ENCODE results near the gene CASP1.

CASP1 gene

DNA sequence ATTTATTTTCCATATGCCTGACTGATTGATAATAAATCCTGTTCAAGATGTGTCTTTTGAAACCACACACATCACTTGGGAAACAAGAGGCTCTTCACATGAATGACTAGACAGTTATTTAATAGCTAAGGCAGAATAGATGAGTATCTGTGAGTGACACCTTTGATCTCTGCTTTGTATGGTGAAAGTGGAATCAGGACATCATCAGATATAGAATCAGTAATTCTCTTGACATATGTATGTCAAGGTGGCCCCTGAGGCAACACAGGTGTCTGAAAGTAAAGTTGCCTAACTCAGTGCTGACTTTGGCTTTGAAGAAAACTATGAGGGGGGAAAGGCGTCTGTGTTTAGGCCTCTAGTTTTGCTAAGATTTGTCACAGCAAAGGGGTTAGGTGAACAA is 55.1 kb downstream of the CASP1 start:
- Mint-ChIP-seq H3K36me3 (ENCODE audit: low read depth) (no peaks in the 10 kb centered on the region), H3K4me3 (no peak overlapping the region), H3K4me1 (ENCODE audit: low read depth) (no peaks in the 10 kb centered on the region), H3K27ac (no peak overlapping the region), H3K27me3 (no peaks in the 10 kb centered on the region), H3K9me3 (peaks cover 4% of the 10 kb centered on the region)

Data from stimulated activated naive CD8-positive, alpha-beta T cell treated with anti-CD3 and anti-CD28 coated beads, Interleukin-15, Interleukin-2, amounts not matched to agents 100 ng/mL and 50 ng/mL, for 24 hours (primary cell).